Natural killer cell (primary cell): Measurements from ENCODE around the gene FLRT2. TPM values are rescaled to one million over a fixed set of nuclear protein-coding genes. Genes with fewer than 3 reads are reported as not detected.

ENCODE experiments used
- ATAC-seq, 3 donors: fragments of 150-1000 bp in 2 of 3; fragments of 200-7000 bp in 1 of 3; cut with Tn5 transposase; 1 replicate in 1 of 3; 2 replicates in 2 of 3; pipeline ENCODE4 v1.10.0; 2021; ENCODE audit warnings: mild to moderate bottlenecking in 2 of 3, moderate library complexity in 2 of 3
- DNase-seq, 2 donors: peaks; one replicate each; pipeline versions ENCODE4 v3.0.0 to v3.0.0-alpha.2; 2013 to 2021; ENCODE audit warnings: mixed read lengths in 1 of 2
- H3K27ac ChIP-seq: one replicate; pipeline ENCODE4 v1.5.1; 2013; ENCODE audit warnings: mild to moderate bottlenecking, low read length
- H3K27me3 ChIP-seq: one replicate; pipeline ENCODE4 v1.6.1; 2013; ENCODE audit warnings: low read length; ENCODE audit not compliant: control insufficient read depth, insufficient read depth
- H3K36me3 ChIP-seq: one replicate; pipeline ENCODE4 v1.6.1; 2013; ENCODE audit warnings: low read length; ENCODE audit not compliant: control insufficient read depth, insufficient read depth
- H3K4me1 ChIP-seq: one replicate; pipeline ENCODE4 v1.6.1; 2013; ENCODE audit warnings: low read length; ENCODE audit not compliant: control insufficient read depth, insufficient read depth
- H3K4me3 ChIP-seq: one replicate; pipeline ENCODE4 v1.5.1; 2013; ENCODE audit warnings: low read length
- H3K9me3 ChIP-seq: one replicate; pipeline ENCODE4 v1.6.1; 2013; ENCODE audit warnings: low read length; ENCODE audit not compliant: control insufficient read depth, insufficient read depth
- H3K27ac Mint-ChIP-seq, 2 donors: one replicate each; pipeline ENCODE4 v1.8.0; 2022; ENCODE audit warnings: mild to moderate bottlenecking in 2 of 2, mixed read lengths in 2 of 2, moderate library complexity in 1 of 2
- H3K27me3 Mint-ChIP-seq, 2 donors: one replicate each; pipeline ENCODE4 v1.8.0; 2022; ENCODE audit warnings: low read depth in 2 of 2, mixed read lengths in 2 of 2
- H3K36me3 Mint-ChIP-seq: one replicate; pipeline ENCODE4 v1.8.0; 2022; ENCODE audit warnings: mixed read lengths
- H3K4me1 Mint-ChIP-seq, 2 donors: one replicate each; pipeline ENCODE4 v1.8.0; 2022; ENCODE audit warnings: mixed read lengths in 2 of 2
- H3K4me3 Mint-ChIP-seq: one replicate; pipeline ENCODE4 v1.8.0; 2022; ENCODE audit warnings: mild to moderate bottlenecking, moderate library complexity, mixed read lengths
- H3K9me3 Mint-ChIP-seq, 2 donors: one replicate each; pipeline ENCODE4 v1.8.0; 2022; ENCODE audit warnings: mixed read lengths in 2 of 2
- CTCF ChIP-seq: fragments of 200-600 bp; IDR thresholded peaks from one replicate; pipeline ENCODE4 v1.8.0; 2022; ENCODE audit warnings: antibody characterized with exemption
- WGBS: methylation state at CpG from one replicate; pipeline ENCODE4 v1.1.7; 2013; ENCODE audit warnings: missing lambda C conversion rate; ENCODE audit not compliant: insufficient coverage; 5-methylcytosine and 5-hydroxymethylcytosine counted together
- intact Hi-C: fragments of 100-400 bp; cut with micrococcal nuclease; formaldehyde crosslinking; loops from one replicate; pipeline ENCODE4 v1.14.2; 2022
- total RNA-seq, 4 donors: library from RNA; stranded (reverse); fragments of 120-200 nt in 1 of 4; gene quantifications; one replicate each; pipeline versions ENCODE4 v1.2.3 to v1.2.4, GENCODE V29; 2013 to 2022

The FLRT2 gene
- total RNA-seq, 3 donors from 2014 or later (not counting 1 experiment from before 2014, with no cell fraction given), result not detected

- Mint-ChIP-seq H3K36me3 (no peaks in the 10 kb centered on the region), H3K27ac (no peak overlapping the region), H3K27me3 (peaks cover 0 to 3% of the 10 kb centered on the region in 2 donors), H3K4me1 (no peaks in the 10 kb centered on the region), H3K9me3 (peaks cover 2 to 3% of the 10 kb centered on the region in 2 donors), H3K4me3 (no peak overlapping the region)
- Histone ChIP-seq H3K36me3 (no peaks in the 10 kb centered on the region), H3K4me1 (no peaks in the 10 kb centered on the region), H3K27me3 (no peaks in the 10 kb centered on the region), H3K27ac (no peak overlapping the region), H3K9me3 (no peaks in the 10 kb centered on the region), H3K4me3 (no peak overlapping the region)
- no peak for ATAC-seq
- no peak for TF ChIP-seq CTCF
- intact Hi-C loops, result no loop called here
- 95% methylated on average over 3 of the region's 3 CpGs for WGBS
- no peak for DNase-seq
Observed at GRCh38 chr14:85545738-85546137, 15.8 kb downstream of the FLRT2 start.

- no peak overlapping the region for H3K4me3 ChIP-seq
- ATAC-seq (no peak), DNase-seq (no peak)
- no peaks in the 10 kb centered on the region for H3K4me1 ChIP-seq
- Mint-ChIP-seq H3K4me3 (no peak overlapping the region), H3K36me3 (no peaks in the 10 kb centered on the region), H3K27ac (no peak overlapping the region), H3K4me1 (no peaks in the 10 kb centered on the region), H3K9me3 (peaks cover 2 to 3% of the 10 kb centered on the region in 2 donors), H3K27me3 (peaks cover 0 to 3% of the 10 kb centered on the region in 2 donors)
- H3K9me3 ChIP-seq, result no peaks in the 10 kb centered on the region
- 49% methylated on average over 3 of the region's 3 CpGs for WGBS
- intact Hi-C loops, result no loop called here
- TF ChIP-seq CTCF, result no peak
- H3K36me3 ChIP-seq, result no peaks in the 10 kb centered on the region
- H3K27me3 ChIP-seq, result no peaks in the 10 kb centered on the region
- H3K27ac ChIP-seq, result no peak overlapping the region
Observed at GRCh38 chr14:85546390-85546789, 16.4 kb downstream of the FLRT2 start.

GRCh38 chr14:85549697-85550096 is 19.8 kb downstream of the FLRT2 start:
- H3K27me3 ChIP-seq, result no peaks in the 10 kb centered on the region
- no peak overlapping the region for H3K4me3 ChIP-seq
- H3K27ac ChIP-seq, result no peak overlapping the region
- DNase-seq (no peak), ATAC-seq (no peak)
- no peaks in the 10 kb centered on the region for H3K4me1 ChIP-seq
- Mint-ChIP-seq H3K27me3 (peaks cover 0 to 2% of the 10 kb centered on the region in 2 donors), H3K4me3 (no peak overlapping the region), H3K4me1 (no peaks in the 10 kb centered on the region), H3K27ac (no peak overlapping the region), H3K9me3 (peaks cover 2 to 3% of the 10 kb centered on the region in 2 donors), H3K36me3 (no peaks in the 10 kb centered on the region)
- intact Hi-C loops, result no loop called here
- no peaks in the 10 kb centered on the region for H3K36me3 ChIP-seq
- no CpG with 5 or more reads among the region's 2 CpGs for WGBS
- TF ChIP-seq CTCF, result no peak
- no peaks in the 10 kb centered on the region for H3K9me3 ChIP-seq

GRCh38 chr14:85554106-85554505 is 24.2 kb downstream of the FLRT2 start:
- H3K4me1 ChIP-seq, result no peaks in the 10 kb centered on the region
- H3K27ac Mint-ChIP-seq, result no peak overlapping the region
- H3K36me3 ChIP-seq, result no peaks in the 10 kb centered on the region
- H3K4me1 Mint-ChIP-seq, result no peaks in the 10 kb centered on the region
- H3K36me3 Mint-ChIP-seq, result no peaks in the 10 kb centered on the region
- no peak overlapping the region for H3K27ac ChIP-seq
- peaks cover 0 to 2% of the 10 kb centered on the region in 2 donors for H3K27me3 Mint-ChIP-seq
- no peaks in the 10 kb centered on the region for H3K9me3 ChIP-seq
- H3K9me3 Mint-ChIP-seq, result no peaks in the 10 kb centered on the region
- ATAC-seq (no peak), DNase-seq (no peak)
- no peak overlapping the region for H3K4me3 Mint-ChIP-seq
- intact Hi-C loops, result no loop called here
- no peak overlapping the region for H3K4me3 ChIP-seq
- WGBS, result 54% methylated on average over 2 of the region's 3 CpGs
- no peaks in the 10 kb centered on the region for H3K27me3 ChIP-seq
- no peak for TF ChIP-seq CTCF
